GM18508 (cell line): Measurements from ENCODE around the gene DHODH.
"Not testable (repeated sequence)": the region's sequence is repeated elsewhere in the genome, so short reads cannot be mapped to it uniquely, and the experiment has no call there.

Source experiments
- ATAC-seq: cut with Tn5 transposase; IDR thresholded peaks from one replicate; pipeline ENCODE4 v1.9.1; 2021; ENCODE audit warnings: moderate number of reproducible peaks; ENCODE audit not compliant: insufficient read depth, unreplicated experiment

Gene DHODH

DNA sequence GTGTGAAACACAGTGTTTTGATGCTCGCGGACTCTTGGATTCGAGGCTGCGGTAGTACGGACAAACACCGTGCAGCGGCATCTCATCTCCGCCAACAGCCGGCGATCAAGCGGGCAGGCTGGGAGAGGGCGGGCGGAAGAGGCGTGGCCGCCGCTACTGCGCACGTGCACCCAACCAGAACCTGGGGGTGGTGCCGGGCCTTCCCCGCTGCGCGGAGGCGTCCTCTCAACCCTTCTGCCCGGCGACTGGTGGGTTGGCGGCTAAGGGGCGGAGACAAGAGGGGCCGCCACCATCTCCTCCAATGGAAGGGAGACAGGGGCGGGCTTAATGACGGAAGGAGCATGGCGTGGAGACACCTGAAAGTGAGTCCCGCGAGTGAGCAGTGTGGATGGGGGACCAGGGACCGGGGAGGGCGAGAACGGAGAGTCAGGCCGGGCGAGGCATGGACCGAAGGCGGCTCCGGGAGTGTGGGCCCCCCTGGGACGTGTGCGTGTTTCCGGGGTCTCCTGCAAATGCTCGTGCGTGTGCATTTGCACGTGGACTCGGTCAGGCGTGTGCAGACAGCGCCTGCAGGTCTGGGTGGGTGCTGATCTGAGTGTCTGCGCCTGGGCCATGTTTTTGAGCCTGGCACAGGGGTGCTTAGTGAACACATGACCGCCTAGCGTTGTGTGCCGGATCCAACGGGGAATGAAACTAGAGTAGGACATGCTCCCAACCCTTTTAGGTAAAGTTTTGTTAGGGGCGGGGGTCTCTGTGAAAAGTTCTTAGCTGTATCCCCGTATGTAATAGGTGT lies at the start of gene DHODH:
TSS of gene DHODH (plus strand) at position 321 of the 793 bp plus-strand sequence. CDS start at position 342, 21 bp downstream.
- peak; percentile 96 for ATAC-seq

DNA sequence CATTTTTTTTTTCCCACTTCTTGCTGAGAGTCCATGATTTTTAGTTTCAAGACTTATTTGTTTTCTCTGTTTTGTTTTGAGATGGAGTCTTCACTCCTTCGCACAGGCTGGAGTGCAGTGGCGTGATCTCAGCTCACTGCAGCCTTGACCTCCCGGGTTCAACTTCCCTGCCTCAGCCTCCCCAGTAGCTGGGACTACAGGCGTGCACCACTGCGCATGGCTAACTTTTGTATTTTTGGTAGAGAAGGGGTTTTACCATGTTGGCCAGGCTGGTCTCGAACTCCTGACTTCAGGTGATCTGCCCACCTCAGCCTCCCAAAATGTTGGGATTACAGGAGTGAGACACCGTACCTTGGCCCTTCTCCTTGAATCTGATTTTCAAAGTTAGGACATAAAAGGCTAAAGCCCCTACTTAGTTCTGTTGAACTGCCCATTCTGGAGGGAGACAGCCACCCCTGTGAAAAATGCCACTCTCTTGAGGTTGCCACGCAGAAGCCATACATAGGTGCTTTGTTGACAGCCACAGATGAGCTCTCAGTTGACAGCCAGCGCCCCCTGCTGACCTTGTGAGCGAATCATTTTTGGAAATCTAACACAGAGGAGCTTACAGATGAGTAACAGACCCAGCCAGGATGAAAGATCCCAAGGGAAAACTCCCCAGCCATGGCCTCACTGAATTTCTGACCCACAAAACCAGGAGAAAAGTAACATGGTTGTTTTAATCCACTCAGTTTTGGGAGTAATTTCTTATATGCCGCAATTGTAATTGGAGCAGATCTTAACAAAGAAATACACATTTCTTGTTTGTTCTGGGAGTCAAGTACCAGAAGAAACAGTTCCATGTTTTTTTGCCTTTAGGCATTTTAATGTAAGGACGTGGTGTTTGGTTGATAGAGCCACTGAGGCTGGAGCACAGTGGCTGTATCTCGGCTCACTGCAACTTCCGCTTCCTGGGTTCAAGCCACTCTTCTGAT lies 47.2 kb upstream of the DHODH start:
- ATAC-seq: peak; percentile 80

- ATAC-seq: no peak
Observed at GRCh38 chr16:71963125-71963875, 45.2 kb upstream of the DHODH start.

- no peak for ATAC-seq
Observed at GRCh38 chr16:71965223-71965622, 43.3 kb upstream of the DHODH start.

DNA sequence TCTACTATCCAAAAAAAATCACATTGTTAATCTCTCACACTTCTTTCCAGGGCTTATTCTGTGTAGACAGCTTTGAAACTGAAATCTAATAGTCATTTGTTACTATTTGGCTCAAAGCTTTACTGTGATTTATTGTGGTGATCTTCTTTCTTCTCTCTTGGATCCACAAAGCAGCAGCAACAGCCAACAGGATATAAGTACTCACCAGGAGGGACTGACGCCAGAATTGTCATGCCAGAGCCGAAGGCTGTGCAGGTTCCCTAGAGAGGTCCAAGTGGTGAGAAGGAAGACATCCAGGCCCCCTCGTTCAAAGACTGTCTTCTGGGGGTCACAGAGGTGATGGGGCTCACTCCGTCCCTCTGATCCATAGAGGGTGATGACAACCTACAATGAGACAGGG lies 41.6 kb upstream of the DHODH start:
- no peak for ATAC-seq

DNA sequence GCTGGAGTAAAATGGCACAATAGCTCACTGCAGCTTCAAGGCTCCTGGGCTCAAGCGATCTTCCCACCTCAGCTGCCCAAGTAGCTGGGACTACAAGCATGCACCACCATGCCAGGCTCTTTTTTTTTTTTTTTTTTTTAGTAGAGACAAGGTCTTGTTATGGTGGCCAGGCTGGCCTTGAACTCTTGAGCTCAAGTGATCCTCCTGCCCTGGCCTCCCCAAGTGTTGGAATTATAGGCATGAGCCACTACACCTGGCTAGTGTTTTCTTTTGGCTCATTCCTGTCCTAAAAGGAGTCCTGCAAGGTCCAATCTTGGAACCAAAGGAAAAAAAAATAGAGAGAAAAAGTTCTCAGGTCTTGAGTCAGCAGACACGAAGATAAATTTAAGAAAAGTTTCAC lies 39.2 kb upstream of the DHODH start:
- no peak for ATAC-seq

DNA sequence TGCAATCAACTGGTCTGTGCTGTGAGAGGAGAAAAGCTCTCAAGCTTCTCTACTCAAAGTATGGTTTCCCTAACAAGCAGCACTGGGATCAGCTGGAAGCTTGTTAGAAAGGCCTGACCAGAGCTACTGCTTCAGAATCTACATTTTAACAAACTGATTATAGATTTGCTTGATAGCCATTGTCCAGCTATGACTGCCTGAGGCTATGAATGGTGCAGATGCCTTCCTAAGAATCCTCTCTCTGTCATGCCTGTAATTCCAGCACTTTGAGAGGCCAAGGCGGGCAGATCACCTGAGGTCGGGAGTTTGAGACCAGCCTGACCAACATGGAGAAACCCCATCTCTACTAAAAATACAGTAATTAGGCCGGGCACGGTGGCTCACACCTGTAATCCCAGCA lies 37.0 kb upstream of the DHODH start:
- ATAC-seq: no peak

DNA sequence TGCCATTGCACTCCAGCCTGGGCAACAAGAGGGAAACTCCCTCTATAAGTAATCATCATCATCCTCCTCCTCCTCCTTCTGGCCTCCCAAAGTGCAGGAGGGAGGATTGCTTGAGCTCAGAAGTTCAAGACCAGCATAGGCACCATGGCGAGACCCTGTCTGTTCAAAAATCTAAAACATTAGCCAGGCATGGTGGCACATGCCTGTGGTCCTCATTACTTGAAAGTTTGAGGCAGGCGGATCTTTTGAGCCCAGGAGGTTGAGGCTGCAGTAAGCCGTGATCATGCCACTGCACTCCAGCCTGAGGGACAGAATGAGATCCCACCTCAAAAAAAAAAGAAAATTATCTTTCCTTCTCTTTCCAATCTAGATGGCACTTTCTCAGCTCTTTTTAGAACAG lies 36.2 kb upstream of the DHODH start:
- no peak for ATAC-seq

GRCh38 chr16:71973001-71973400 lies 35.5 kb upstream of the DHODH start:
- no peak for ATAC-seq

DNA sequence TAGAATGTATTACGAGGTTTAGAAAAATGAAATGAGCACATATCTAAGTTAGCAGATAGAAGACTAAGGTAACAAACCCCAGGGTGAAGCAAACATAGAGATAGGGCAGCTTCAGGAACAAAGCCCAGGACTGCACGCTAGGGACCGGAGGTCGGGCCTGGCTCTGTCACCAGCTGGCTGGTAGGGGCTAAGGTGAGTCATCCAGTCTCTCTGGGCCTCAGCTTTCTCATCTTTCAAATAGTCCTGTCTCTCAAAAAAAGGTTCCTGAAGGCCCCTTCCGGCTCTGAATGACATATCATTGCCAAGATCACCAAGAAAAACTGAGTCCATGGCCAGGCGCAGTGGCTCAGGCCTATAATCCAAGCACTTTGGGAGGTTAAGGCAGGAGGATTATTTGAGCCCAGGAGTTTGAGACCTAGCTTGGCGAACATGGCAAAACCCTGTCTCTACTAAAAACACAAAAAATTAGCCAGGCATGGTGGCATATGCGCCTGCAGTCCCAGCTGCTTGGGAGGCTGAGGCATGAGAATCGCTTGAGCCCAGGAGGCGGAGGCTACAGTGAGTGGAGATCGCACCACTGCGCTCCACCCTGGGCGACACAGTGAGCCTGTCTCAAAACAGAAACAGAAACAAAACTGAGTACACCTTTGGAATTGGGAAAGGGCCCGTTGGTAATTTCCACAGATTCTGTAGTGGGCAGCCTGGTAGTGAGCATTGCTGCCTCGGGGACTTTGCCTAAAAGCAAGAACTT lies 34.3 kb upstream of the DHODH start:
- ATAC-seq: no peak

- no peak for ATAC-seq
Observed at GRCh38 chr16:71985262-71985974, 23.1 kb upstream of the DHODH start.

GRCh38 chr16:71986131-71986530 lies 22.4 kb upstream of the DHODH start:
- no peak for ATAC-seq

GRCh38 chr16:71995038-71995437 lies 13.5 kb upstream of the DHODH start:
- no peak for ATAC-seq

- not testable (repeated sequence) for ATAC-seq
Observed at GRCh38 chr16:71997578-71997977, 11.0 kb upstream of the DHODH start.

DNA sequence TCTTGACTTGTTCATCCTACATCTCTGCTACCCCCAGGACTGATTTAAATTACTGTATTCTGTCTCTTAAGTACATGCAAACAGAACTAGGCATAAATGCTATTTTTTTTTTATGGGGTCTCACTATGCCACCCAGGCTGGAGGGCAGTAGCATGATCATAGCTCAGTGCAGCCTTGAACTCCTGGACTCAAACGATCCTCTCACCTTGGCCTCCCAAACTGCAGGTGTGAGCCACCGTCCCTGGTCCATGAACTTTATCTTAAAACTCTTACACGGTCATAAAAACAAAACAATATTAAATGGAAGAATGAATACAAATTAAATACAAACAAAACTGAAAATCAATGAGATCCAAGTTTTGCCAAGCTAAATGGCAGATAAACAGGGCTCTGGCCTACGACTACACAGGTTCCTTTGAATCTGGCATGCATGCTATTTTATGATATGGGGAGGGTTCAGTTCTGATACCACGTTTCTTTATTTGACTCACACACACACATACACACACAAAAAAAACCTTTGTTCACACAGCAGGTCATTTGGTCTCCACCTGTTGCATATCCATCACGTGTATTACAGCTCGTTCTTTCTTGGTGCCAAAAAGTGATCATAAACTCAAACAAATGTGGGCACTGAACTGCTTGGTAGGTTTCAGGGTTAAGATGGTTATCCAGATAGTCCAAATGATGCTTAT lies 7.2 kb upstream of the DHODH start:
- ATAC-seq: no peak

DNA sequence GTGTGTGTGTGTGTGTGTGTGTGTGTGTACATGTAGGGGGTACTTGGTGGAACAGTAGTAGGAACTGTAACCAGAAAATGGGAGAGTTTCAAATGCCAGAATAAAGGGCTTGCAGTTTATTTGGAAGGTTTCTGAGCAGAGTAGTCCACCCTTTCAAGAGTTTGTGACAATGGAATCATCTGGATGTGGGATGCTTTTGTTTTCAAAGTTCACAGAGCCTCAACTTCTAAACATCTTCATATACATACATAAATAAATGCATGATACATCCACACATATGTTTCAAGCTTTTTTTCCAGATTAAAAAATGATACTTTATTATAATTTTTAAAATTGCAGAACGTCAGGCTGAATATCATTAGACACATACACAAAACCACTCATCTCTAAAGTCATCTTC lies 5.9 kb upstream of the DHODH start:
- ATAC-seq: no peak

GRCh38 chr16:72008065-72008423 lies 500 bp upstream of the DHODH start:
- not testable (repeated sequence) for ATAC-seq

DNA sequence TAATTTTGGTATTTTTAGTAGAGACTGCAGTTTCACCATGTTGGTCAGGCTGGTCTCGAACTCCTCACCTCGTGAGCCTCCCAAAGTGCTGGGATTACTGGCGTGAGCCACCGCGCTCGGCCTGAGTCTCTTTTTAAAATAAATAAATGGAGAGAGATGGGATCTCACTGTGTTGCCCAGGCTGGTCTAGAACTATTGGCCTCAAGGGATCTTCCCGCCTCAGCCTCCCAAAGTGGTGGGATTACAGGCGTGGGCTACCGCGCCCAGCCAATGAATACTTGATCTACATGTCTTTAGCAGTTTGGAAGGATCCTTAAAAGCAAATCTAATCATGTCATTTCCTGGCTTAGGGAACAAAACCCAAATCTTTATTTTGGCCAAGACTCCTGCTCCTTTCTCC lies 1.2 kb downstream of the DHODH start:
- ATAC-seq: no peak

DNA sequence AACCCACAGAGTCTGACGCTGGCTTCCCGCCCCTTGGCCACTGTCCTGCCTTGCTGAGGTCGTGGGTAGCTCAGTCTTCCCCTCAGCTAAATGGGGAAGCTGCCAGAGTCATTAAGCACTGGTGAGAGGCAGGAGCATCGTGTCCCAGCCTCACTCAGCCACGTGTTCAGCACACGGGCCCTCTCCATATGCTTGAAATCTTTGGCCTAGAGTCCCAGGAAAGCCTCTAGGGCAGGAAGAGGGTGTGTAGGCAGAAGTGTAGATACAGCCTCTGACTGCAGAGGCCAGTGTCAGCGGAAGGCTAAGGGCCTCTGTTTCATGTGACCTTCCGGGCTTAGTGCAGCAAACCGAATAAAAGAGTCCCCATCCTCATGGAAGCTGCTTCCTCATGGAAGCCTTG lies 4.1 kb downstream of the DHODH start:
- ATAC-seq: no peak
